ENCODE data around the gene KBTBD3.

GRCh38 chr11:106101819-106102218 lies 24.7 kb upstream of the KBTBD3 start:
- TF ChIP-seq POLR2A (IDR thresholded peaks at IDR 0.05; ENCODE audit: low read length): no peak
- no peak for TF ChIP-seq GATA1 (IDR thresholded peaks at IDR 0.05; ENCODE audit: low read depth, low read length)
